Lower lobe of right lung (tissue), 2 donors: ENCODE data around the gene CISD2. TPM values are rescaled to one million over a fixed set of nuclear protein-coding genes. Genes with fewer than 3 reads are reported as not detected.
A peak's percentile ranks its signal among the peaks of the same experiment; 100 is the strongest.
"Not testable (repeated sequence)": the region's sequence is repeated elsewhere in the genome, so short reads cannot be mapped to it uniquely, and the experiment has no call there.

Experiments used
- ATAC-seq, 2 donors: fragments of 200-7000 bp; cut with Tn5 transposase; one replicate each; pipeline ENCODE4 v1.9.1; 2020 to 2022; ENCODE audit warnings: mild to moderate bottlenecking in 2 of 2, moderate library complexity in 2 of 2
- DNase-seq: peaks from one replicate; pipeline ENCODE4 v3.0.0-alpha.2; 2020
- H3K27ac ChIP-seq: fragments of 200-600 bp; one replicate; pipeline ENCODE4 v1.8.0; 2022
- H3K27me3 ChIP-seq: fragments of 200-600 bp; one replicate; pipeline ENCODE4 v1.8.0; 2022; ENCODE audit warnings: low read depth
- H3K36me3 ChIP-seq: fragments of 200-600 bp; one replicate; pipeline ENCODE4 v1.8.0; 2022; ENCODE audit warnings: mild to moderate bottlenecking
- H3K4me1 ChIP-seq: fragments of 200-600 bp; one replicate; pipeline ENCODE4 v1.8.0; 2022
- H3K4me3 ChIP-seq: fragments of 200-600 bp; one replicate; pipeline ENCODE4 v1.8.0; 2022; ENCODE audit warnings: mild to moderate bottlenecking
- H3K9me3 ChIP-seq: fragments of 200-600 bp; one replicate; pipeline ENCODE4 v1.8.0; 2022
- CTCF ChIP-seq: fragments of 200-600 bp; IDR thresholded peaks from one replicate; pipeline ENCODE4 v1.8.0; 2022; ENCODE audit warnings: antibody characterized with exemption, mild to moderate bottlenecking
- intact Hi-C: fragments of 100-400 bp; cut with DNase I; formaldehyde crosslinking; loops from one replicate; pipeline ENCODE4 v1.11.0; 2022
- long read RNA-seq: library from polyadenylated mRNA; unstranded; transcript quantifications from one replicate; pipeline ENCODE4 v2.0.0, GENCODE V29; 2021
- total RNA-seq: library from RNA; stranded (reverse); fragmentation: NEBNext Ultra II Directional; extraction: Animal tissue kit (Norgen Biotek cat#: 25700); gene quantifications from one replicate; pipeline ENCODE4 v1.2.1, GENCODE V29; 2021
- donor health status: DM: no; HTN: yes; CAD: no; lungs with severe emphysema.

Gene CISD2
- 28.5 TPM for total RNA-seq
- long read RNA-seq, full-length matches to known transcripts = 75 of 80 reads
- long read RNA-seq, partial matches to known transcripts = 0 of 80 reads
- long read RNA-seq, other reads (novel, unspliced or antisense) = 5 of 80 reads

GRCh38 chr4:102868781-102869568 lies at the start of gene CISD2:
TSS of gene CISD2 (plus strand) at chr4:102868992. CDS start at chr4:102869085, 93 bp downstream.
- Histone ChIP-seq H3K27me3 (no peaks in the 10 kb centered on the region), H3K27ac (peak within 1 kb of the TSS; percentile 94), H3K9me3 (no peaks in the 10 kb centered on the region), H3K4me1 (peaks cover 31% of the 10 kb centered on the region), H3K4me3 (peak within 1 kb of the TSS; percentile 78), H3K36me3 (no peaks in the 10 kb centered on the region)
- ATAC-seq (peak; percentile 99), DNase-seq (peak; percentile 95)
- no peak for TF ChIP-seq CTCF
- intact Hi-C loops = no loop called here

- H3K9me3 ChIP-seq, intact Hi-C loops, H3K27ac ChIP-seq, H3K27me3 ChIP-seq, DNase-seq, ATAC-seq: not testable (repeated sequence)
- H3K4me1 ChIP-seq = peaks cover 100% of the 10 kb centered on the region
- H3K36me3 ChIP-seq = peaks cover 14% of the 10 kb centered on the region
- peak overlapping the region; percentile 7 for H3K4me3 ChIP-seq
Observed at GRCh38 chr4:102819100-102819499, 49.7 kb upstream of the CISD2 start.

GRCh38 chr4:102819588-102820365 lies 49.0 kb upstream of the CISD2 start:
- no peak for TF ChIP-seq CTCF
- peak overlapping the region; percentile 7 for H3K4me3 ChIP-seq
- H3K9me3 ChIP-seq = no peaks in the 10 kb centered on the region
- H3K27ac ChIP-seq = no peak overlapping the region
- no peaks in the 10 kb centered on the region for H3K27me3 ChIP-seq
- no peak for DNase-seq
- ATAC-seq = no peak
- peaks cover 99% of the 10 kb centered on the region for H3K4me1 ChIP-seq
- intact Hi-C loops = no loop called here
- peaks cover 14% of the 10 kb centered on the region for H3K36me3 ChIP-seq

- intact Hi-C loops = no loop called here
Observed at GRCh38 chr4:102823464-102823863, 45.3 kb upstream of the CISD2 start.

GRCh38 chr4:102823897-102824296 lies 44.9 kb upstream of the CISD2 start:
- Histone ChIP-seq H3K36me3 (peaks cover 10% of the 10 kb centered on the region), H3K4me1 (peaks cover 62% of the 10 kb centered on the region), H3K4me3 (peak overlapping the region; percentile 75), H3K27ac (peak overlapping the region; percentile 100), H3K9me3 (no peaks in the 10 kb centered on the region), H3K27me3 (no peaks in the 10 kb centered on the region)
- DNase-seq (no peak), ATAC-seq (no peak)
- intact Hi-C loops = no loop called here
- no peak for TF ChIP-seq CTCF

More at GRCh38 chr4:102823464-102823863, 45.3 kb upstream of the CISD2 start:
- no peak for TF ChIP-seq CTCF
- Histone ChIP-seq H3K4me3 (peak overlapping the region; percentile 75), H3K36me3 (peaks cover 10% of the 10 kb centered on the region), H3K27me3 (no peaks in the 10 kb centered on the region), H3K9me3 (no peaks in the 10 kb centered on the region), H3K4me1 (peaks cover 62% of the 10 kb centered on the region), H3K27ac (no peak overlapping the region)
- ATAC-seq (no peak), DNase-seq (no peak)
